GM18505 (cell line): ENCODE measurements around the gene EFL1.

Source experiments
- ATAC-seq: cut with Tn5 transposase; IDR thresholded peaks from one replicate; pipeline ENCODE4 v1.9.1; 2021; ENCODE audit not compliant: unreplicated experiment
- POLR2A ChIP-seq: IDR thresholded peaks from 4 replicates; pipeline ENCODE4 v1.6.1; 2011; ENCODE audit warnings: borderline replicate concordance; ENCODE audit not compliant: insufficient read depth, insufficient read length; ENCODE audit errors: extremely low read depth

EFL1 gene

DNA sequence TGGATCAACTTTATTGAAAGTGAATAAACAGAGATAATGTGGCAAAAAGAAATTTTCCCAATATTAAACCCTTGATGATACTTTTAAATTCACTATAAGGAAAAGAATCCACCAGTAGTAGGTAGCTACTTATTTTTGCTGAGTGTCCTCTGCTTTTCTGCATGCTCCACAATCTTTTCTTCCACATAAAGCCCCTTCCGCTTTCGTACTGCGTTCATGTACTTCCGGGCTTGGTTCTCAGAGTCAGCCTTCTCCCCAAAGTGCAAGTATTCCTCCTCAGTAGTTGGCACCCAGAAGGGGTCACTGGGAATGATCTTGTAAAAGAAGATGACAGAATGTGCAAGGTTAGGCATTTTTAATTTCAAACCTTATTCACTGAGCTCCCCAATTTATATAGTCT, 132.3 kb downstream of the EFL1 start:
- no peak for TF ChIP-seq POLR2A
- ATAC-seq = no peak

DNA sequence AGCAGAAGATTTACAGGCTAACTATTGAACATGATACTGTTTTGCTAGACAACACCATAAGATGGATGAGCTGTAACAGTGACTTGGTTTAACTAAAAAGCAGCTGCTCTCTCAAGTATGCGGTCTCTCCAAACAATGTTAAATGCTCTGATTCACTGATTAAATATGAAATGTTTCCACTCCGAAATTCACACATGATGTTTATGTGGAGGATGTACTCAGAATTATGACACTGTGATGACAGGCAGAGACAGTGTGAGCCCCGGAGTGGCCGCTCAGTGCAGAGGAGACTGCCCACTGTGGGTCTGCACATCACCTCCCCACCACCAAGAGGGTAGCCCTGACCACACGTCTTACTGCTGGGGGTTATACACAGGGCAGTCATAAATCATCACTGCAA, 132.8 kb downstream of the EFL1 start:
- no peak for ATAC-seq
- no peak for TF ChIP-seq POLR2A

DNA sequence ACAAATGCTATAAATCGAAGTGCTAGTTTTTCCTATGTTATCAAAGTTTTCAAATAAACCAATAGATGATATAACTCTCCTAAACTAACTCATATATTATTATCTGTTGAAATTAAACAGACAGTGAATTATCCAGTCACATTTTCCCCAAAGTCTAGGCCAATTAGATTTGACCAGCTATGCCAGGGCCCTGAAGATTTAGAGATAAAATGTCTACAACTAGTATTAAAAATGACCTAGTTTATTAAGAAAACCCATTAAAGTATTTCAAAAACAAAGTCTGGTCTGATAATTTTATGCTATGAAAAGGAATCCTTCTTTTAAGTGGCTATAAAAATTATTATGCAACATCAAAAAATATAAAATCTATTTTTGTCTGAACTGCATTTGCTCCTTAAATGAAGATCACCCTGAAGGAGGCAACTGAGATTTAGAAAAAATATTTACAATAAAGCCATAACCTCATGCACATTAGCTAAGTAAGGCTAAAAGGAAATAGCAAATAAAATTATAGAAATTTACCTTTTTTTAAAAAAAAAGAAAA, 133.3 kb downstream of the EFL1 start:
- TF ChIP-seq POLR2A = no peak
- ATAC-seq = no peak

DNA sequence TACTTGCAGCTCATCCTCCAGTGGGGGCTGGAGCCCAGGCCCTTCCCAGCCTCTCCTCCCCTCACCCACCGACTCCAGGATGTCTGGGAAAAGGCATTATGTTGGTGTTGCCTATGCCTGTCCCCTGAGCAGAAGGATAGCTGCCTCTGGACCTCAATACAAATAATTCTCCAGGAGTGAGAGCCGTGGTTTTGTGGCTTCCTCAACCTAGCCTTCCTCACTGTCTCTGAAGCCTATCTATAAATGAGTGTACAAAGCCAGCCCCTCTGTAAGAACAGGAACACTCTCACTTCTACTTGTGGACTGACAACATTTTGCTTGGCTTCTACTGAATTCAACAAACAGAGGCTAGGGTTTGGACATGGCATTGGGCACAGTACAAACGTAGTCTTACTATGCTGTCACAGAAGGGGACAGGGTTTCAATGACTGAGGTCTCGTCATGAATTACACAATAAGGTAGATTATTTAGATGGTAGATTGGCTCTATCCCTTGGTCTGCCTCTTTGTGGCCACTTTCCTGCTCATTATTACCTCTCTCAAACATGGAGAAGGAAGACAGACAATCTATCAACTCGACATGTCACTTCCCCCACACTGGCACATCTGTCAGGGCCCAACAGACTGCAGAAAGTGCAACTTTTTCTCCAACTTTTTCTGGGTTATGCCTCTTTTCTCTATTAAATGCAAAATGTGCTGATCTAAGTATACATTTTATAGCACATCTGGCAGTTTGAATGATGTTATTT, 134.0 kb downstream of the EFL1 start:
- no peak for ATAC-seq
- TF ChIP-seq POLR2A = no peak

DNA sequence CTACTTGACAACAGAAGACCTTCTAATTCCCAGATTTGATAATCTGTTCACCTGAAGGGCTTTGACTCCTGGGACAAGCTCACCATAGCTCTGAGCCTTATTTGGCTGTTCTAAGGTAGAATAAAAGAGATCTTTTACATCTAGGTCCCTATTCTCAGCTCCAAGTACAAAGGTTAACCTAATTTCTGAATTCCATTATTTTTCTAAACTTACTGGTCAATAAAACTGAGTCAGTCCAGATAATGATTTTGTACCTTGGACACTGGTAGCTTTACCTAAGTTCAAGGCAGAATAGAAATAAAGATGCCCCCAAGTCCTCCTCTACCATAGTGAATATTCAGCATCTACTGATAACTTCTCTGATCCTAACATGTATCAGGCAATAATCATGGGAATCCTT, 135.0 kb downstream of the EFL1 start:
- no peak for TF ChIP-seq POLR2A
- ATAC-seq = no peak

DNA sequence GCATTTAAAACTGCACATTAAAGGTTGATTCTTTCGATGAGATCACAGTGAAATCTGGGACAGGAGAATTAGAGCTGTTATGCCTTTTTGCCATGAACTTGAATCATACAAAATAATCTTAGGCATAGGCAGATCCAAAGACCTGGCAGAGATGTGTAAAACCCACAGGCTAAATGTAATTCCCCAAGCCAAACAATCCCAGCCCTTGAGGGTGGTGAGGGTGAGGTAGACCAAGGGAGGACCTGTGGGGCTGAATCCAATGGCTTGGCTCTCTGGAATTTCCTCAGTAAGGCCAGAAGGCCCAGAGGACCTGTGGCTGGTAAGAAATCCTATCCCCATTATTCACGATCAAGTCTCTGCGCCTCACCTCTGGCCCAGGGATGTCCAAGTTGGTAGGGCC, 136.2 kb downstream of the EFL1 start:
- no peak for TF ChIP-seq POLR2A
- no peak for ATAC-seq

DNA sequence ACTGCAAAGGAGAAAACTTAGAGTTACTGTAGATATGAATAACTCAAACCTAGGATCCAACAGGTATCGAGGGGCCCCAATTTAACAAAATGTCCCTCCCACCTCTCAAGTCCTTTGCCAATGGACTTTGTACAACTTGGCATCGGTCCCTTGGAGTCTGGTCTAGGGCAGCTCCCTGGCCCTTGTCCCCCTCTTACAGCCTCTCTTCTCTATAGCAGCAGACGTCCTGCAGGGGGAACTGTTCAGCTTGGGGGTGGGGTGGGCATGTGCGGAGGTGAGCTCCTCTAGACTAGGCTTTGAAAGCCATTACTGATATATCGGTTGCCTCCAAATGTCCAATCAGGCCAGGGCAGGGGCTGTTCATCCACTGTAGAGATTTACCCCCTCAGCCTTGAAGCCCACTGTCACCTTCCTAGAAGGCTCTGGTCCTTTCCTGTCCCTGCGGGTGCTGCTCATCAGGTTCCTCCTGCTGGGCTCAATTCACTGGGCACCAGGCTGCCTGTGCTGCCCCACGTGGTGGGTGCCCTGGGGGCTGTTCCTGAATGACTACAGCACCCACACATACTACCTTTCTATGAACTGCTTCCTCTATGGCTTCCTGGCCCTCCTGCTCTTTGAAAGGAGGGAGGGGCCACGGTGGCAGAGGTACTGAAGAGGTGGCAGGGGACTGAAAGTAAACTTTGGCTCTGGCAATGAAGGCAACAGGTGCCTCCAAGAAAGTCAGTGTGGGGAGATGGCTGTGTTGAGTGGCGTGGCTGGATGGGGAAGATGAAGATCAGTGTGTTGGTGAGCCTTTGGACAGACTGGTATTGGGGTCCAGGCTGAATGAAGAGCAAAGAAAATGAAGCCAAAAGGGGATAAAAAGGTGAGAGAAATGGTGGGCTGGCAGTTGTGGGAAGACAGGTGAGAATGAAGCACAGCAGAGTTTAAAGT, 137.9 kb downstream of the EFL1 start:
- no peak for ATAC-seq

DNA sequence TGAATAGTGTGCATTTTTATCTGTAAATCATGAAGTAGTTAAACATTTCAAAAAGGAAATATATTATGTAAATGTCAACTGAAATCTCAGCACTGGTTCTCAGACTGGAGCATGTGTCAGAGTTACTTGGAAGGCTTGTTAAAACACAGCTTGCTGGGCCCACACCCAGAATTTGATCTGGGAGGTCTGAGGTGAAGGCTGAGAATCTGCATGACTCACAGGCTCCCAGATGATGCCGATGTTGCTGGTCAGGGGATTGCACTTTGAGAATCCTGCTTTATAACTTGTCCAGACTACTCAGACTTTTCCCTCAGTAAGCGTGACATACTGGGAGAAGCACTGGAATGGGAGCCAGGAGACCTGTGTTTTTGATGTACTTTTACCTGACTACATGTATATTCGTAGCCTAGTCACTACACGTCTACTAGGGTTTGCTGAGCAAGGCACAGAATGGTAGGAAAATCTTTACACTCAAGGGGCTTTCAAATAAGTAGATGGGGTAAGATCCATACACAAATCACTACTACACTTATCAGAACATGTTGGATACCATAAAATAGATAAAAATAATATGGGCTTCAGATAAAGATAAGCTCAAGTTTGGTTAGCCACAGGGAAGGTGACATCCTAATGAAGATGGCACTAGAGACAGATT, 139.7 kb downstream of the EFL1 start:
- no peak for TF ChIP-seq POLR2A
- no peak for ATAC-seq

More for the DNA sequence above, 137.9 kb downstream of the EFL1 start:
- no peak for TF ChIP-seq POLR2A

DNA sequence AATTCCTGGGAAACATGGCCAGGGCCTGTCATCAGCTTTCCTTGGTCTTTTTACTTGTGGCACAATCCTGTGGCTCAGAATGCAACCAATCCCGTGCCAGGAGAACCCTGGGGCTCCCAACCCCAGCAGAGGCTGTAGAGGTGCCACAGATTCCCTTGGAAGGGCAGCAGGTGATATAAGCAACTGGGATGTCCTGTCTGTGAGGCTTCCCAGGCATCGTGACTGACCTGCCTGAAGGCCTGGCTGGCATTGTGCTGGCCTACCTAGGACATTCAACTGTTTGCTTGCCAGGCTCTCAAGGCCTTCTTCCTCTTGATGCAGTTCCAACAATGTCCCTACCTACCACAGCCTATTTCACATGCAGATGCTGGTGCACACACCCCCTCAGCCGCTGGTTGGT, 144.5 kb downstream of the EFL1 start:
- ATAC-seq = no peak
- TF ChIP-seq POLR2A = no peak

DNA sequence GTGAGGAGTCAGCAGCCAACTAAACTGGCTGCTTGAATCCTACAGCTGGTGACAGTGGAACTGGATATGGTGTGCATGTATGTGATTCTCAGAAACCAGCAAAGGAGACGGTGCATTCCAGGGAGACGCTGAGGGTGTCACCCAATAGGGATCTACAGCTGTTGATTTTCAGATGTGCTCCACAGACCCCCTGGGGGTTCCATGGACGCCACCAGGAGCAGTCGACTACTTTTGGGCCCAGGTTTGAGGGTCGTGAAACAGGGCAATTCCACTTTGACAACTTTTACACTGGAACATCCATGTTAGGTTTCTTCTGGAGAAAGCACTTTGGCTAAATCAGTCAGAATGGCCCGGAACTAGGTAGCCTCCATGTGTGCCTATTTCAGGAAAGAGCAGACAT, 145.2 kb downstream of the EFL1 start:
- ATAC-seq = no peak
- TF ChIP-seq POLR2A = no peak

DNA sequence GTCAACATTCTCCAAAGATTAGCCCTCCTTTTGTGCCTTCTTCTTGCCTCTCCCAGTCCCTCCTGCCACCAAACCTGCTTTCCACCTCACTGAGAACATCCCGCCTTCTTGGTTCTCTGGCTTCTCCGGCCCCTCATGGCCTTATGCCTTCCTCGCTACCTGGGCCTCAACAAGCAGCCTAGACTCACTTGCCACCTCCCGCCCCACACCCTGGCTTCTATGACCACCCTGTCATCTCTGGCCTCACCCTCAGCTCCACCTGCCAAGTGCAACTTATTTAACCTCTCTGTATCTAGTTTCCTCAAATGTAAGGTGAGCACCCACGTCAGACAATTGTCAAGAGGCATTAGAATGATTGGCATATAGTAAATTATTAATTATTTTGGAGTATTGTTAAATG, 147.9 kb downstream of the EFL1 start:
- no peak for TF ChIP-seq POLR2A
- ATAC-seq = no peak

DNA sequence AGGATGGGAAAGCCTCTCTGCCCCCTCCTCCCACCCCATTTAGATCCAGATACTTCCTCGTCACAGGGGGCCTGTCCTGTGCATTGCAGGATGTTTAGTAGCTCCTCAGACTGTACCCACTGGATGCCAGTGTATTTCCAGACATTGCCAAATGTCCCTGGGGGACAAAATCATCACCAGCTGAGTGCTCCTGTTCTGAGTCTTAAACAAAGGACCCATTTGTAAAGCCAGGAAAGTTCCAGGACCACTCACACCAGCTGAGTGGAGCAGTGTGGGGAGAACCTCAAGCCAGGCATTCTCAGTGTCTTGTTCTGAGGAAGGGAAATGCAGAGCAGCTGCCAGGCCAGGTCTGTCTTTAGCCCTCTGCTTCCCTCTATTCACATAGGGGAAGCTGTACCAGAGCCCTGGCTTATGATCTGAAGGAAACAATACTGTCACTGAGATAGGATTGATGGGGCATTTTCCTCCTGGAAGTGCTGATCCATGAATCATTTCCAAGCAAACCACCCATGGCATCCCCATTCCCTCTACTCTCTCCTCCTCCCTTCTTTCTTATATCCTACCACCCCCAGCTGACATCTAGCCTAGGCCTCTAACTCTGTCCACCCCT, 149.3 kb downstream of the EFL1 start:
- no peak for TF ChIP-seq POLR2A
- ATAC-seq = no peak

DNA sequence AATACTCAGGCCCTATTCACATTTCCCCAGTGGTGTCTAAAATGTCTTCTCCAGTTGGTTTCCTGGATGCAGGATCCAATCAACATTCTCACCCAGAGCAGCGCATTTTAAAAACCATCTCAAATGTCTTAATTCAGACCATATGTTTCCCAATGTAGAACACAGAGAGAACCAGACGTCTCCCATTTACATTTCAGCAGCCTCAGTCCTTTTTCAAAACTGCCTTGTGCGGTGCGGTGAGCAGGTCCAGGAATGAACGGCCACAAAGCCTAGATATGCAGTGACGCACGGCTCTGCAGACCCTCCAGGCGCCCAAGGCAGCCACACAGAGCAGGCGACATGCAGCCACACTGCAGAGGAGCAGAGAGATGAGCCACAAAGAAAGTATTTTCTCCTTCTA, 150.6 kb downstream of the EFL1 start:
- no peak for TF ChIP-seq POLR2A
- ATAC-seq = no peak

DNA sequence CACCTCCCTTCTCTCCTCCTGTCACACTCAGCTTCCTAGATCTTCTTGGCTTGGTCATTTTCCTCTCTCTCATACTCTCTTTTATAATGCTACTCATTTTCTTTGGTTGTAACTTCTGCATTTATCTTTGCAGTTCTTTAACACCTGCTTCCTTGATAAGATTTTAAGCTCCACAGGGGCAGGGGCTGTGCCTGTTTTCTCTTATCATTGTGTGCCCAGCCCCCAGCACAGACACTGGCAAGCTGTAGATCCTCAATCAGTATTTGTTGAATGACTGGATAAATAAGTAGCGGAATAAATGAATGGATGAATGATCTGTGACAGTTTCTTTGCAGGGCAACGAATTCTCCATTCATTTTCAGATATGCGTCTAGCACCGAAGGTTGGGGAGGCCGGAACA, 152.4 kb downstream of the EFL1 start:
- ATAC-seq = no peak
- TF ChIP-seq POLR2A = no peak
